PFSK-1 (cell line): ENCODE results near the gene GNG7.

ENCODE experiments used
- FOXP2 ChIP-seq: optimal IDR thresholded peaks from 2 replicates; pipeline ENCODE3; 2011; ENCODE audit warnings: borderline replicate concordance, control low read depth, inconsistent platforms; ENCODE audit not compliant: insufficient read depth; ENCODE audit errors: extremely low read length, extremely low read depth
- POLR2AphosphoS5 ChIP-seq: IDR thresholded peaks from 2 replicates; pipeline ENCODE4 v1.6.1; 2012; ENCODE audit warnings: low read depth, mild to moderate bottlenecking, control low read depth, low read length, moderate library complexity
- REST ChIP-seq, 2 experiments: IDR thresholded peaks; 2 replicates each; pipeline versions ENCODE4 v1.6.1 to v1.8.0; 2011 to 2012; ENCODE audit warnings: low read depth in 2 of 2, low read length in 2 of 2, control low read depth in 1 of 2, inconsistent platforms in 1 of 2, mild to moderate bottlenecking in 1 of 2, moderate library complexity in 1 of 2; ENCODE audit not compliant: insufficient read depth in 1 of 2
- SIN3A ChIP-seq: IDR thresholded peaks from 2 replicates; pipeline ENCODE4 v1.6.1; 2012; ENCODE audit warnings: mild to moderate bottlenecking, low read length, moderate library complexity, borderline replicate concordance; ENCODE audit not compliant: insufficient read depth
- TAF1 ChIP-seq: IDR thresholded peaks from 2 replicates; pipeline ENCODE4 v1.6.1; 2012; ENCODE audit warnings: low read length, control low read depth, borderline replicate concordance; ENCODE audit not compliant: insufficient read depth

The GNG7 gene

GRCh38 chr19:2533686-2534422, 168.6 kb downstream of the GNG7 start:
- TF ChIP-seq REST (IDR thresholded peaks at IDR 0.05; ENCODE audit: insufficient read depth in 1 of 2, low read depth in 2 of 2, low read length in 2 of 2) (no peak), POLR2AphosphoS5 (no peak), TAF1 (no peak), FOXP2 (no peak), SIN3A (no peak)

GRCh38 chr19:2533072-2533425, 169.4 kb downstream of the GNG7 start:
- TF ChIP-seq POLR2AphosphoS5 (no peak), FOXP2 (no peak), SIN3A (no peak), REST (IDR thresholded peaks at IDR 0.05; ENCODE audit: insufficient read depth in 1 of 2, low read depth in 2 of 2, low read length in 2 of 2) (no peak), TAF1 (no peak)

GRCh38 chr19:2532252-2533071, 170.0 kb downstream of the GNG7 start:
- TF ChIP-seq FOXP2, result no peak
- TF ChIP-seq POLR2AphosphoS5, result no peak
- TF ChIP-seq SIN3A, result no peak
- no peak for TF ChIP-seq REST (IDR thresholded peaks at IDR 0.05; ENCODE audit: insufficient read depth in 1 of 2, low read depth in 2 of 2, low read length in 2 of 2)
- no peak for TF ChIP-seq TAF1

- TF ChIP-seq POLR2AphosphoS5 (no peak), REST (IDR thresholded peaks at IDR 0.05; ENCODE audit: insufficient read depth in 1 of 2, low read depth in 2 of 2, low read length in 2 of 2) (no peak), FOXP2 (no peak), SIN3A (no peak), TAF1 (no peak)
Observed at GRCh38 chr19:2529473-2529918, 173.0 kb downstream of the GNG7 start.
